ENCODE data around the gene TBCK.

TBCK gene

GRCh38 chr4:106339431-106339830 lies 23.4 kb upstream of the TBCK start:
- TF ChIP-seq CTCF (conservative IDR thresholded peaks at IDR 0.05; ENCODE audit: control insufficient read depth, insufficient read depth, low read depth, low read length), result no peak

GRCh38 chr4:106338671-106339070 lies 22.7 kb upstream of the TBCK start:
- no peak for DNase-seq (ENCODE audit: low read depth)
- no peak overlapping the region for H3K4me3 ChIP-seq (ENCODE audit: control insufficient read depth, low read depth, low read length)
- TF ChIP-seq CTCF (conservative IDR thresholded peaks at IDR 0.05; ENCODE audit: control insufficient read depth, insufficient read depth, low read depth, low read length), result no peak

More at GRCh38 chr4:106339431-106339830, 23.4 kb upstream of the TBCK start:
- no peak overlapping the region for H3K4me3 ChIP-seq (ENCODE audit: control insufficient read depth, low read depth, low read length)
- DNase-seq (ENCODE audit: low read depth), result no peak

DNA sequence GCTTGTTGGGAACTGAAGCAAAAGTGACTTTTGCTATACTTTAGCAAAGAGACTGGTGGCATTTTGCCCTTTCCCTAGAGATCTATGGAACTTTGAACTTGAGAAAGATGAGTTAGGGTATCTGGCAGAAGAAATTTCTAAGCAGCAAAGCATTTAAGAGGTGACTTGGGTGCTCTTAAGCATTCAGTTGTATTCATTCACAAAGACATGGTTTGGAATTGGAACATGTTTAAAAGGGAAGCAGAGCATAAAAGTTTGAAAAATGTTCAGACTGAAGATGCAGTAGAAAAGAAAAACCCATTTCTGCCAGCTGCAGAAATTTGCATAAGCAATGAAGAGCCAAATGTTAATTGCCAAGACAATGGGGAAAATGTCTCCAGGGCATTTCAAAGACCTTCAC lies 21.9 kb upstream of the TBCK start:
- DNase-seq (ENCODE audit: low read depth), result no peak
- no peak overlapping the region for H3K4me3 ChIP-seq (ENCODE audit: control insufficient read depth, low read depth, low read length)
- TF ChIP-seq CTCF (conservative IDR thresholded peaks at IDR 0.05; ENCODE audit: control insufficient read depth, insufficient read depth, low read depth, low read length), result no peak

GRCh38 chr4:106336618-106337017 lies 20.6 kb upstream of the TBCK start:
- no peak overlapping the region for H3K4me3 ChIP-seq (ENCODE audit: control insufficient read depth, low read depth, low read length)
- no peak for DNase-seq (ENCODE audit: low read depth)
- no peak for TF ChIP-seq CTCF (conservative IDR thresholded peaks at IDR 0.05; ENCODE audit: control insufficient read depth, insufficient read depth, low read depth, low read length)

- H3K4me3 ChIP-seq (ENCODE audit: control insufficient read depth, low read depth, low read length), result no peak overlapping the region
- DNase-seq (ENCODE audit: low read depth), result no peak
- no peak for TF ChIP-seq CTCF (conservative IDR thresholded peaks at IDR 0.05; ENCODE audit: control insufficient read depth, insufficient read depth, low read depth, low read length)
Observed at GRCh38 chr4:106334741-106335470, 18.9 kb upstream of the TBCK start.

DNA sequence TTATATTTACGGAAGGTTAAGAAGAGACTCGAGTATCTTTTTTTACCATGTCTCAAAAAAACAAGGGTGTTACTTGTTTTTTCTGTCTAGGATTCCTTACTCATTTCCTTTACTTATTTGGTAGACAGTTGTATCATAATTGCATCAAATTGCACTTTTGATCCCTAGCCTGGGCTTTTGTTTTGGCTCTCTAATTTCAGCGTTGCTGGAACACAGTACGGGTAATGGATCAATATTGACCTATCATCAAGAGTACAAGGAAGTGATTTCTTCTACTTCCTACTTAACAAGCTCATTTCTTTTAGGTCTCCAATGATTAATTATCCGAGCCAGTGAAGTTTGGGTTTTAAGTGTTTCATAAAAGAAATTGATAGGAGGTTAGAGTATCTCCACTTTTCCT lies 17.2 kb upstream of the TBCK start:
- TF ChIP-seq CTCF (conservative IDR thresholded peaks at IDR 0.05; ENCODE audit: control insufficient read depth, insufficient read depth, low read depth, low read length), result no peak
- no peak overlapping the region for H3K4me3 ChIP-seq (ENCODE audit: control insufficient read depth, low read depth, low read length)
- DNase-seq (ENCODE audit: low read depth), result no peak

All from fibroblast of mammary gland (primary cell).